ENCODE data around the gene LRRTM2. TPM values are rescaled to one million over a fixed set of nuclear protein-coding genes. Genes with fewer than 3 reads are reported as not detected.

The LRRTM2 gene
- polyA plus RNA-seq, 3 donors, result 1.7 to 3.0 (median 2.3) TPM

- DNase-seq (ENCODE audit: low read depth in 3 of 3, low spot score in 2 of 3), result no peak
Measured at GRCh38 chr5:138884554-138884953, 9.4 kb upstream of the LRRTM2 start.

DNA sequence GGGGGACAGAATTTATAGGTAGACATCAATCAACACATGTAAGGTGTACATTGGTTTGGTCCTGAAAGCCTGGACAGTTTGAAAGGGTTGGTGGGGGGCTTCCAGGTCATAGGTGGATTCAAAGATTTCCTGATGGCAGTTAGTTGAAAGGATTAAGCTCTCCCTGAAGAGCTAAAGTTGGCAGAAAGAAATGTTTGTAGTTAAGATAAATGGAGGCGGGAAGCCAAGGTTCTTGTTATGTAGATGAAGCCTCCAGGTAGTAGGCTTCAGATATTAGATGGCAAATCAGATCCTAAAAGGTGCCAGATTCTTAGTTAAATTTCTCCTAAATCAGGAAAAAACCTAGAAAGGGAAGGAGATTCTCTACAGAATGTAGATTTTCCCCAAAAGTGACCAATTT, 9.0 kb upstream of the LRRTM2 start:
- no peak for DNase-seq (ENCODE audit: low read depth in 3 of 3, low spot score in 2 of 3)

DNA sequence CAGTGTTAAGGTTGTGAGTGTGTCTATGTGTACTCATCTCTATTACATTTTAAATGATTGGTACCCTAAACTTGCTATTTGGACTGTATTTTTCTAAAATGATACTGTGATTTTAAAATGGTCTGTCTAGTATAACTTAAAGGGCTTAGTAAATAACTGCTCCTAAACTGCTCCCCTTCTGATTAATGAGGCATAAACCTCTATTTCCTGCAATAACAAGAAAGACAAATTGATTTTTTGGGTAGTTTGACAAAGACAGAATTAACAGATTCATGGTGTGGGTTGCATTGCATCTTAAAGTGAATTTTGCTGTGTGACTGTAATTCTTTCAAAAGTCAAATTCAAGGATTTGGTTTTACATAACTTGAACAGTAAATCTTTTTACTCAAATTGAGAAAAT, 8.1 kb upstream of the LRRTM2 start:
- no peak for DNase-seq (ENCODE audit: low read depth in 3 of 3, low spot score in 2 of 3)

- no peak for DNase-seq (ENCODE audit: low read depth in 3 of 3, low spot score in 2 of 3)
Measured at GRCh38 chr5:138878437-138879235, 3.5 kb upstream of the LRRTM2 start.

- no peak for DNase-seq (ENCODE audit: low read depth in 3 of 3, low spot score in 2 of 3)
Measured at GRCh38 chr5:138876811-138877210, 1.7 kb upstream of the LRRTM2 start.

DNA sequence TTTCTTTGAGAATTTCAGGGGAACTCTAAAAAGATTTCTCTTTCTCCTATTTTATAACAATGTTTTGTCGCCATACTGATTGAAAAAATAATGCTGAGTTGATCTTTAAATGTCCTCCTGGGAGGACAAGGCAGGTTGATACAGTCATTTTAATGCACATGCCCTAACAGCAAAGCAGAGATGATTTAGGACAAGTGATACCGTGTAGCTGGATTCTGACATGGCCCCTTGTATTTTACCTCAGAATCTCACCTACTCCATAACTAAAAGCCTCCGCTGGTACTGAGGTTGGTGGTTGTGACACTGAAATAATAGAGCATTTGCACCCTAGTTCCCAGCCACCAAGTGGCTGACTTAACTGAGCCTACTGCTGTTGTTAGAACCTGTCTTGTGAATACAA, 811 bp upstream of the LRRTM2 start:
- no peak for DNase-seq (ENCODE audit: low read depth in 3 of 3, low spot score in 2 of 3)

- no peak for DNase-seq (ENCODE audit: low read depth in 3 of 3, low spot score in 2 of 3)
Measured at GRCh38 chr5:138875552-138875875, 379 bp upstream of the LRRTM2 start.

- DNase-seq (ENCODE audit: low read depth in 3 of 3, low spot score in 2 of 3), result no peak
Measured at GRCh38 chr5:138874241-138874640, 894 bp downstream of the LRRTM2 start.

- DNase-seq (ENCODE audit: low read depth in 3 of 3, low spot score in 2 of 3), result no peak
Measured at GRCh38 chr5:138873466-138874221, 1.5 kb downstream of the LRRTM2 start.

GRCh38 chr5:138872841-138873465, 2.2 kb downstream of the LRRTM2 start:
- no peak for DNase-seq (ENCODE audit: low read depth in 3 of 3, low spot score in 2 of 3)

- DNase-seq (ENCODE audit: low read depth in 3 of 3, low spot score in 2 of 3), result no peak
Measured at GRCh38 chr5:138870611-138871010, 4.5 kb downstream of the LRRTM2 start.

GRCh38 chr5:138869763-138870500, 5.2 kb downstream of the LRRTM2 start:
- DNase-seq (ENCODE audit: low read depth in 3 of 3, low spot score in 2 of 3), result no peak

DNA sequence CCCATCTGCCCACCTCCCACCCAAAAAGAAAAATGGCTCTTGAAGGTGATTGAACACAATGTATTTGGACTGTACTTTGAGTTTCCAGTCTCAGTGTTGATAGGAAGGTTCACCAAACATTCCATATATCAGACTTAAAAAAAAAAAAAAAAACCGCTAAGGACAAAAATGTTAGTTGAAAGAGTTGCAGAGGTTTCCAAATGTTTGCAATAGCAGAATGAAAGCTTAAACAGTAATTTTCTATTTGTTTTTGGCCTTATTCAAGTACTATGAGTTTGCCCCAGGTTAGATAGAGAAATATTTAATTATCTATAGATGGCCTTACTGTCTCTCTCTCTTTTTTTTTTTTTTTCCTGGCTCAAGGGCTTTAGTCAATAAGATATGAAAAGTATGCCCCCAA, 6.1 kb downstream of the LRRTM2 start:
- no peak for DNase-seq (ENCODE audit: low read depth in 3 of 3, low spot score in 2 of 3)

- DNase-seq (ENCODE audit: low read depth in 3 of 3, low spot score in 2 of 3), result no peak
Measured at GRCh38 chr5:138867011-138867410, 8.1 kb downstream of the LRRTM2 start.

DNA sequence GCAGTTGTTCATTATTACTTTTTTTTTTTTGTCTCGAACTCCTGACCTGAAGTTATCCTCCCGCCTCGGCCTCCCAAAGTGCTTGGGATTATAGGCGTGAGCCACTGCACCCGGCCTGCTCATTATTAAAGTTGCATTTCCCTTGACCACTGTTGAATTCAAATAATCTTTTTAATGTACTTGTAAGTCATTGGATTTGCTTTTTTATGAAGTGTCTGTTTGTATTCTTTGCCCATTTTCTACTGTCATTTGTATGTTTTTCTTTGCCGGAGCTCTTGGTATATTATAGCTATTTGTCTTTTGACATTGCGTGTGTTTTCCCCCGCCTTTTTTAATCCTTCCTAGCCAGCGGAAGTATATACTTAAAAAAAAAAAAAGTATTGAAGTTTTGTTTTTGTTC, 22.0 kb downstream of the LRRTM2 start:
- DNase-seq (ENCODE audit: low read depth in 3 of 3, low spot score in 2 of 3), result no peak

GRCh38 chr5:138850865-138851435, 24.2 kb downstream of the LRRTM2 start:
- no peak for DNase-seq (ENCODE audit: low read depth in 3 of 3, low spot score in 2 of 3)

- no peak for DNase-seq (ENCODE audit: low read depth in 3 of 3, low spot score in 2 of 3)
Measured at GRCh38 chr5:138849882-138850281, 25.3 kb downstream of the LRRTM2 start.

- no peak for DNase-seq (ENCODE audit: low read depth in 3 of 3, low spot score in 2 of 3)
Measured at GRCh38 chr5:138849439-138849838, 25.7 kb downstream of the LRRTM2 start.

GRCh38 chr5:138844812-138845513, 30.2 kb downstream of the LRRTM2 start:
- DNase-seq (ENCODE audit: low read depth in 3 of 3, low spot score in 2 of 3), result no peak

DNA sequence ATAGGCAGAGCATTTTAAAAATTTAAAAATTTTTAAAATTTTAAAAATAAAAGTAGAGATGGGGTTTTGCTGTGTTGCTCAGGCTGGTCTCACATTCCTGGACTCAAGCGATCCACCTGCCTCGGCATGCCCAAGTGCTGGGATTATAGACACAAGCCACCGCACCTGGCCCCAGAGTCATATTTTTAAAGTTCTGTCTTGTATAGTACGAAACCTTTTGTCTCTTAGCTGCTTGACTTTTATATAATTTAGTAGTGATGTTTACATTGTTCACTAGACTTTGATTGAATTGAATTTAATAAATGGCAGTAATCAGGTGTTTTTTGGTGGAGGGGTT, 31.0 kb downstream of the LRRTM2 start:
- no peak for DNase-seq (ENCODE audit: low read depth in 3 of 3, low spot score in 2 of 3)
